Fibroblast of skin of left quadriceps (primary cell): ENCODE data around the gene SURF2.
"Not testable (repeated sequence)": the region's sequence is repeated elsewhere in the genome, so short reads cannot be mapped to it uniquely, and the experiment has no call there.

Experiments
- DNase-seq, 2 experiments: peaks; one replicate each; pipeline ENCODE4 v3.0.0-alpha.2; 2013; ENCODE audit warnings: low read depth in 2 of 2

SURF2 gene

DNA sequence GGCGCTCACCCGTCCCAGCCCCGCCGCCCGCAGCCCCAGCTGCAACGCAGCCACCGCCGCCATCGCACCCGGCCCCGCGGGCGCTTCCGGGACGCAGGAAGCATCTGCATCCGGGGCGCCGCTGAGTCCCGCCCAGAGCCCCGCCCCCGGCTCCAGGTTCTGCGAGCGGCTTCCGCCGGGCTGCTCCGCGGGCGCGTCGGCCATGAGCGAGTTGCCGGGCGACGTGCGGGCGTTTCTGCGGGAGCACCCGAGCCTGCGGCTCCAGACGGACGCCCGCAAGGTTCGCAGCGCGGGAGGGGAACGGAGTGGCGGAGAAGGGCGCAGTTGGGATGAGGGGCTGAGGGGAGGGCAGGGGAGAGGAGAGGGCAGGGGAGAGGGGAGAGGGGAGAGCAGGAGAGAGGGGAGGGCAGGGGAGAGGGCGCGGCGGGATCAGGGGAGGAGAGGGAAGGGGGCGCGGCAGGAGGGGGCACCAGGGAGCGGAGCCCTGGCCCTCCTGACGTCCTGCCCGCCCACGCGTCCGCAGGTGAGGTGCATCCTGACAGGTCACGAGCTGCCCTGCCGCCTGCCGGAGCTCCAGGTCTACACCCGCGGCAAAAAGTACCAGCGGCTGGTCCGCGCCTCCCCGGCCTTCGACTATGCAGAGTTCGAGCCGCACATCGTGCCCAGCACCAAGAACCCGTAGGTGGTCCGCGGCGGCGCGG, at the start of gene SURF2, which contains the start of gene SURF1:
TSS of gene SURF2 (plus strand) at position 160 of the 701 bp plus-strand sequence. CDS start at position 203, 43 bp downstream.
TSS of gene SURF1 (minus strand) at position 97 of the 701 bp plus-strand sequence. CDS start at position 63, 34 bp downstream.
- DNase-seq, result peak in 1 of 2 experiments; percentile 45

DNA sequence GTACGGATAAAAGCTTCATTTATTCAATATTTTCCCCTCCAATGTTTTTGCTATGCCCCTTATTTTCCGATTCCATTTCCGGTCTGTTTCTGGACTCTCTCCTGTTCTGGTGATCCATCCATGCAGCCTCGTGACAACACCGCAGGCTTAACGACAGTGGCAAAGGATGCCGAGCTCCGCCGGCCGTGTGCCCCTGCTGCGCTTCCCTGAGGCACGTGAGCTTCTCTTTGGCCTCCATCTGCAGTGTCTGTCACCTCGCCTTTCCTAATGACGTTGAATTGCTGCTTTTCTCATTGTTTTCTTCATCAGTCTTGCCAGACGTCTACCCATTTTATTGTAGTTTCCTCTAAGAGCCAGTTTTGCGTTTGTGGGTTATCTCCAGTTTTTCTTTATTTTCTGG, 49.0 kb upstream of the SURF2 start:
- no peak for DNase-seq

DNA sequence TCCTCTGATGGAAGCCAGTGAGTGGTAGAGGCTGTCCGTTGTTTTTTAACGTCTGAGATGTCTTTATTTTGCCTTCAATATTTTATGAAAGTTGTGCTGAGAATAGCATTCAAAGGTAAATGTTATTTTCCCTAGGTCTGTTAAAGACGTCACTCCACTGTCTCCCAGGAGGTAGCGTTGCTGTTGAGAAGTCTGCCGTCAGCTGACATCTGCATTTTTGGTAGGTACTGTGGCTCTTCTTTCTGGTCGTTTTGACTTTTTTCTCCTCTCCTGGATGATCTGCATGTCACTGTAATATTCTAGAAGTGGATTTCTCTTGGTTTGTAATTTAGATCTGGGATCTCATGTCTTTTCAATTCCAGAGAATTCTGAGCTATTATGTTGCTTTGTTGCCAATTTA, 46.7 kb upstream of the SURF2 start:
- DNase-seq, result no peak

DNA sequence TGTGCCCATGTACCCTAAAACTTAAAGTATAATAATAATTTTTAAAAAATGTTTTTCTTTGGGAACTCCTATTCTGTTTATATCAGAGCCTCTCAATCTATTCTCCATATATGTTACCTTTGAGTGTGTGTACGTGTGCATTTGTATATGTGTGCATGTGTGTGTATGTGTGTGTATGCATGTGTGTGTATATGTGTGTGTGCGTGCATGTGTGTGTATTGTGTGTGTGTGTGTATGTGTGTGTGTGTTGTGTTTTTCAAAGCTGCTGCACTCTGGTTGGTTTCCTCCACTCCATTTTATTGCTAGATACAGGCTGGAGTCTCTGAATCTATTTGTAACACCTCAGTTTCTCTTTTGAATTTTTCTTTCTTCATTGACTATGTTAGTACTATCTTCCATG, 40.4 kb upstream of the SURF2 start:
- DNase-seq, result no peak

DNA sequence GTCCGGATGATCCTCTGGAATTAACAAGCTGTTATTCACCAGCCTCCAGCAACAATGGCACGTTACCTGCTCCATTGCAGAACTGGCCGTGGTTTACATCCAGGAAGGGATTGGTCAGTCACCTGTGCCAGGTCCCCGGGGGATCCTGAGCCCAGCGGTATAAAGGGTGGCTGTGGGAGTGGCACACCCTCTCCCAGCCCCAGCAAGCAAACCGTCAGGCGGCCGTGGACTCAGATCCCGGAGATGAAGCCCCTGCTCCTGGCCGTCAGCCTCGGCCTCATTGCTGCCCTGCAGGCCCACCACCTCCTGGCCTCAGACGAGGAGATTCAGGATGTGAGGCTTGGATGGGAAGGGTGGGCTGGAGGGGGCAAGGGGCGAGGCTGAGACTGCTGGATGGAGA, 38.8 kb upstream of the SURF2 start:
- not testable (repeated sequence) for DNase-seq

DNA sequence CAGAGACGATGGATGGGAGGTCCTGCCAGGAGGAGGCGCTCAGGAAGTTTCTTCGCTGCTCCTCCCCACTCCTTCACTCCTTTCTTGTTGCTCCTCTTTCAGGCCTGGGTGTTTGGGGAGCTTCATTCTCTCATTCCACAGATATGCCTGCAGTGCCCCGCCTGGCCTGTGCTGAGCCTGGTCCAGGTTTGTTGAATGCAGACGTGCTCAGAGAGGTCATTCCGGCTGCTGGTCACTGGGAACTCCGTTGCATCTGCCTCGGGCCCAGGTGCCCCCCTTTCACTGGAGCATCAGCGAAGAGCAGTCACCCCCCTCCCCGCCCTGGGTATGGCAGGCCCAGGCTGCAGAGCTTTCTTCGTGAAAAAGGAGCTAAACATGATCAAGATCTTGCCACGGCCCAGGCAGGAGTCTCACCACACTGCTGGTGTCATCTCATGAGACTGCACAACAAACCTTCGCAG, 35.9 kb upstream of the SURF2 start:
- DNase-seq, result no peak

DNA sequence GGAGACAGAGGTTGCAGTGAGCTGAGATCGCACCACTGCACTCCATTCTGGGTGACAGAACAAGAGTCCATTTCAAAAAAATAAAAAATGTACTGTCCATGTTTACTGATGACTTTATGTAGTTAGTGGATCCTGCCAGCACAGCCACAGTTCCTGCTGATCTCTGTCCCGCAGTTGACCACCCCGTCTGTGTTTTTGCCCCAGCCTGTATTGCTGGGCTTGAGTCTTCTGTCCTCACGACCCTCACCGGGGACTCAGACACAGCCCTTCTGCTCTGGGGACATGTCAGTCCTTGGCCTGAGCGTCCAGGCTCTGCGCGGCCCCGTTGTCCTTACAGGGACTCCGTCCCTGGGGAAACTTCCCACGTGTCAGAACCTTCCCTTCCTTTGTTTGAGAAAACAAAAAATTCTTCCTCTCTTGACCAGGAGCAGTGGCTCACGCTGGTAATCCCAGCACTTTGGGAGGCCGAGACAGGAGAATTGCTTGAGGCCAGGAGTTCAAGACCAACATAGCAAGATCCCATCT, 34.9 kb upstream of the SURF2 start:
- no peak for DNase-seq

DNA sequence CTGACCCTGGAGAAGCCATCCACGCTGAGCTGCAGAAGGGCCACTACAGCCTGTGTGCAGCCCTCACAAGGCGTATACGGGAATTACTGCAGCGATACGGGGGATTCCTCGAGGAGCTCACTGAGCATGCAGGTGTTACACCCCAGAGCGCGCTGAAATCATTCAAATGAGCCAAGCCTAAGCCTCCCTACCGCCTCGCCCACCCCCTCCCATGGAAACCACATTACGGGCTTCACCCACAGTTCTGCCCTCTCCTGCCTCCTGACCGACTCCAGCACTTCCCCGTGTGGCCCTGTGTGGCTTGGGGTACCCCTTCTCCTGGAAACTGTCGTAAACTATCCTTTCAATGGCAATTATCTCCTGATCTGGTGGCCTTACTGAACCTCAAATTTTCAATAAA, 33.6 kb upstream of the SURF2 start:
- no peak for DNase-seq

DNA sequence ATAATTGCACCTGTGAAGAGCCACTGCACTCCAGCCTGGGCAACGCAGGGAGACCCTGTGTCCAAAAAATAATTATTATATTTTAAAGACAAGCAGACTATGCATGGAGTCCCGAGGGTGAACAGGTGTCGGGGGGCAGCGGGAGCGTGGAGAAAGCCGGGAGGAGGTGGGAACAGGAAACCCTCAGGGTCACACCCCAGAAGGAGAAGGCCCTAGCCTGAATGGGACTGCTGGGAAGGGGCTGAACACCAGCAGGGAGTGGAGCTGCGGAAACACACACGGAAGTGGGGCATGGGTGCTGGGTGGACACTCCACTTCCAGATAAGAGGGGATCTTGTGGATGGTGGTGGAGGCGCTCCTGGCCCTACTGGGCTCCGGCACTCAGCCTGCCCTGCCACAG, 33.1 kb upstream of the SURF2 start:
- no peak for DNase-seq

DNA sequence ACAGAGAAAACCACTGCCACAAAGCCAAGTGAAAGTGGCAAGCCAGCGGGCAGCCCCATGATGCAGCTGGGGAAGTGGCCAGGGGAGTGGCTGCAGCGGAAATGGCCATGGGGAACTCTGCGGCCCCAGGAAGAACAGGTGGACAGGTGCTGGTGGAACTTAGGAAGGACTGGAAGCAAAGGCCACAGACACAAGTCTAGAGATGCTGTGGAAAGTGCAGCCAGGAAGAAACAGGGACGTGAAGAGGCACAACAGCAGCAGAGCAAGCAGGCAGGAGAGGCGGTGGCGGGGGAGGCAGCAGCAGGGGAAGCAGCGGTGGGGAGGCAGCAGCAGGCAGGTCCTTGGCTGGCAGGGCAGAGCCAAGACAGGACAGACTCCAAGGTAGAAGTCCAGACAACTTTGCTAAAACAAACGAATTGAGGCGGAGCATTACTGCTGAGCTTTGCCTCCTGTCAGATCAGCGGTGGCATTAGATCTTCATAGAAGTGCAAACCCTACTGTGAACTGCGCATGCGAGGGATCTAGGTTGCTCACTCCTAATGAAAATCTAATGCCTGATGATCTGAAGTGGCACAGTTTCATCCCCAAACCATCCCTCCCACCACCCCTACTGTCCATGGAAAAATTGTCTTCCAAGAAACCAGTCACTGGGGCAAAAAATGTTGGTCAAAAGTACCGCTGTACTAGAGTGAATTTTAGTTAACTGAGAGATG, 32.2 kb upstream of the SURF2 start:
- no peak for DNase-seq

DNA sequence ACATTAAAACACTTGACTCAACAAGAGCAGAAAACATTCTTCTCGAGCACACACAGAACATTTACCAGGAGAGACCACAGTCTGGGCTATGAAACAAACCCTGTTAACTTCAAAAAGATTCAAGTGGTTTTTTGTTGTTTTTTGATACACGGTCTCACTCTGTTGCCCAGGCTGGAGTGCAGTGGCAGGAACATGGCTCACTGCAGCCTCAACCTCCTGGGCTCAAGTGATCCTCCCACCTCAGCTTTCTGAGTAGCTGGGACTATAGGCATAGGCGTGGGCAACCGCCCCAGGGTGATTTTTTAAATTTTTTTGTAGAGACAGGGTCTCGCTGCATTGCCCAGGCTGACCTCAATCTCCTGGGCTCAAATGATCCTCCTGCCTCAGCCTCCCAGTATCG, 29.3 kb upstream of the SURF2 start:
- not testable (repeated sequence) for DNase-seq

DNA sequence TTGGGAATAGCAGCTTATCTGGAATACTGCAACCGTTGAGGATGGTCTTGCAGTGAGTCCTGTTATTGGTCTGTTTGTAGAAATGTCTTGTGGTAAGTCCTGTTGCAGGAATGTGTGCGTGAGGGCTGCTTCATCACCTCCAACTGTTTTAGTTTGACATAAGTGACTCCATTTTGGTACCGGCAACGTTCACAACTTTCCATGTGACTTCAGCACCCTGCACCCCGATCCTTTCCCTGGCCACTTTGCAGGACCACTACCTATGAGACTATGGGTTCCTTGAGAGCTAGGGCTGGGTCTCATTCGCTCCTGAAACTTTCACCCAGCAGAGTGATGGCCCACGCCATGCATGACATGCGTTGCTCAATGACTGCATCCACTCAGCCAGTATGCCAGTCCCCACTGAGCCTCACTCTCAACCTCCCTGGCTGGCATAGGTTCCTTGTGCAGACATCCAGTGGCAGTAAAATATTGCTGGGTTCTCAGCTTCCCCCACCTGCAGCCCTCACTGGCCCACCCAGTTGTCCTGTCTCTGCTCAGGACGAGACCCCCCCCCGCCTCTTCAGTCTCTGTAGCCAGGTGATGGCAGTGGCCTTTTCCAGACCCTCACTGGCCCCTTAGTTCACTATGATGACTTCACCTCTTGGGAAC, 28.4 kb upstream of the SURF2 start:
- DNase-seq, result no peak

DNA sequence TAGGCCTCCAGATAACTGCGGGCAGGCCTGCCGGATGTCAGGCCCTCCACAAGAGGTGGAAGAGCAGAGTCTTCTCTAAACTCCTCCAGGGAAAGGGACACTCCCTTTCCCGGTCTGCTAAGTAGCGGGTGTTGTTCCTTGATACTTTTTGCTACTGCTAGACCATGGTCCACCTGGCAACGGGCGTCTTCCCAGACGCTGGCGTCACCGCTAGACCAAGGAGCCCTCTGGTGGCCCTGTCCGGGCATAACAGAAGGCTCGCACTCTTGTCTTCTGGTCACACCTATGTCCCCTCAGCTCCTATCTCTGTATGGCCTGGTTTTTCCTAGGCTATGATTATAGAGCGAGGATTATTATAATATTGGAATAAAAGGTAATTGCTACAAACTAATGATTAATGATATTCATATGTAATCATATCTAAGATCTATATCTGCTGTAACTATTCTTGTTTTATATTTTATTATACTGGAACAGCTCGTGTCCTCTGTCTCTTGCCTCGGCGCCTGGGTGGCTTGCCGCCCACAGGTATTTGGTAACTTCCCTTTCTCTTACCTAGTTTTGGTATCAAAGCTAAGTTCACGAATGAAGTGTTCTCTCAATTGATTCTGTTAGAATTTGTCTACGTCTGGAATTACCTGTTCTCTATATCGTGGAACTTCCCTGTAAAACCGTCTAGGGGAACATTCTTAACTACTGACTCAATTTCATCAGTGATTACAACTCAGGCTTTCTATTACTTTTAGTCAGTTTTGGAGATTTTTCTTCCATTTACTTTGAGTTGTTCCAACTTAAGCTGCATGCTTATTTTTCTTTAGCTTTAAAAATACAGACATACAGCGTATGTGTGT, 26.8 kb upstream of the SURF2 start:
- DNase-seq, result not testable (repeated sequence)

DNA sequence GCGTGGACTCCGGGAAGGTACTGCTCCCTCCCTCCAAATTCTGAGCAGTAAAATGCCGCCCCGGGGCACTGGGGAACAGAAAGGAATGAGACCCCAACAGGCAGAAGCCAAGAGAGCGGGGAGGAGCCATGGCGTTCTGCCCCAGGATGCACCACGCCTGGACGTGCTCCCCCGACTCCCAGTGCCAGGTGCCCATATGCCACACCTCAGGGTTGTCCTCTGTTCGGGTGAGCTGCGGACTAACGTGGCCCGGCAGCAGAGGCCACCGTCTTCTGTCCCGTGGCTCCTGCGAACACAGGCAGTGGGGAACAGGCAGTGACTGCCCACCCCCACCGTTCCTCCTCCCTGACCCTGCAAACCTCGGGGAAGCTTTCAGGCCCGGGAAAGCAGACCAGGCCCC, 25.1 kb upstream of the SURF2 start:
- no peak for DNase-seq

DNA sequence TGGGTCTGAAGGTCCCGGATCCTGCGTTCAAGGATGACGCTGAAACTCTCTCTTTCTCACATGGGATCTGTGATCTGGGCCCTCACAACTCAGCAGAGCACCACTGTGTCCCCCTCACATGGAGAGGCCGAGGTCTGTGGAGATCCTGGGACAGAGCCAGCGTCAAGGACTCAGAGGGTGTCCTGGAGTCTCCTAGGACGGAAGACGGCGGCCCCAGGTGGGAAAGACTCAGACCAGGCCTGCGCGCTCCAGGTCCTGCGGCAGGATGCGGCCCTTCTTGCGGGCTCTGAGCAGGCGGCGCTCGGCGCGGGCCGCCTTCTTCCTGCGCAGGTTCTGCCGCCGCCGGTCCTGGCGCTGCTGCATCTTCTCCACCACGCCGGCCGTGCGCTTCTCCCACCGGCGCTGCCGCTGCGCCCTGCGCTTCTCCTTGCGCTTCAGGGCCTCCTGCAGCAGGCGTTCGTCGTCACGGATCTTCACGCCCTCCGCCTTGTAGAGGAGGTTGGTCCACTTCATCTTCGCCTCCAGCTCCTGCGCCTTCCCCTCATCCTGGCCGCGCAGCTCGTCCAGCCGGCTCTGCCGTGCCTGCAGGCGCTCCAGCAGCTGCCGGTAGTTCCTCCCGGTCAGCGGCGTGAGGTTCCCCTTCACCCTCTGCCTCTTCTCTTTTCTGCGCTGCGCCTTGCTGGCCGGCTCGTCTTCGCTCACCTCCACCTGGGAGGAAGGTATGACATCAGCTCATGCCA, 24.5 kb upstream of the SURF2 start:
- no peak for DNase-seq

DNA sequence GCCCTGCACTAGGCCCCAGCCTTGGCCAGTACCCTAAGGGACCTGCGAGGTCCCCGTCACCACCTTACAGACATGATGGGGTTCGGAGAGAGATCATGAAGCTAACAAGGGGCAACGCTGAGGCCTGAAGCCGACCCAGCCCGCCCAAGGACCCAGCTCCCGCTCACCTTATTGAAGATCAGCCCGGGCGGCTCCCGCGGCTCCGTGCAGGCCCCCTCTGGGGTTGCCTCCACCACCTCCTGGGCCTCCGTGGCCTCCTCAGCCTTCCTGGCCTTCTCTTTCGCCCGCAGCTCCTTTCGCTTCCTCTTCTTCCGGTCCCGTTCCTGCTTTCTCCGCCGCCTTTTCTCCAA, 24.0 kb upstream of the SURF2 start:
- no peak for DNase-seq

DNA sequence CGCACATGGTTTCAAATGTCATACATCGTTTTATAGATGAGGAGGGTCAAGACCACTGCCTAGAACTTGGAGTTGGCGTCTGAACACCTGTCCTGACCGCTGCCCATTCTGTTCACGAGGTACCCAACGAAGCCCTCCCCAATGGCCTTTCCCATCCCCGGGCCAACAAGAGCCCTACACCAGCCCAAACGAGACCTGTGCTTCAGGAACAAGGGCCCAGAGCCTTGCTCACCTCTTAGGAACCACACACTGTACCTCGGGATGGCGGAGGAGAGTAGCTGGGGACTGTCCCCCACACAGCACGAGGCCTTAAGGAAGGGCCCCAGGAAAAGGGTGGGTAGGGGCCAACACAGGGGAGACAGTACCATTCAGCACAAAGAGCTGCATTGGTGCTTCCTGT, 23.3 kb upstream of the SURF2 start:
- no peak for DNase-seq

DNA sequence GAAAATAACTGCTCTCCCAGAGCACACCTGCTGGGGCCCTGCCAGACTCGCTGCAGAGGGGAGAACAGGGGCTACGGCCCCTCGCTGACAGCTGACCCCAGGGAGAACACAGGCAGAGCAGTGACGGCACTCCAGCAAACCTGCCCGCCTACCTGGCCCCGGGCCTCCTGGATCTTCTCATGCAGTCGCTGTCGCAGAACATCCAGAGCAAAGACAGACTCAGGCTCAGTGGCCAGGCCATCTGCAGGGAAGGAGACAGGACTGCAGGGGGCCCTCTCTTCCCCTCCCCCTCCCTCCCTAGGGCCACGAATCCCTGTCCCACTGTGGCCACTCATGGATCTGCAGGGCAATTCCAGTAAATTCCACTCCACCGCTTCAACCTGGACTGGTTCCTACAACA, 22.8 kb upstream of the SURF2 start:
- no peak for DNase-seq

DNA sequence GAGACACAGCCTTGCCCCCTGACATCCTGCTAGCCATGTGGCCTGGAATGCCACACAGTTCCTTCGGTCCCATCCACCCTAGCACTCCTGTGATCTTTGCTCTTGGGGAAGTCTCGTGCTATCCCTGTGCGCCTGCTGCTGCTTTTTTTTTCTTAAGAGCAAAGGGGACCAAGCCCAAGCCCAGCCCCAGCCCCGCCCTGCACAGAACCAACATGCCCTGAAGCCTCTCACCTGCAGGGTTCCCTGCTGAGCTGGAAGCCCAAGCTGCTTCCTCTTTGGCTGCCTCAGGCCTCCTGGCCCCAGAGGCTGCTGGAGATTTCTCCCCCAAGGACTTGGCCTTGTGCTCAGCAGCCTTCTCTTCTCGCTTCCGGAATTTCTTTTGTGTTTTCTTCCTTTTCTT, 22.2 kb upstream of the SURF2 start:
- no peak for DNase-seq

DNA sequence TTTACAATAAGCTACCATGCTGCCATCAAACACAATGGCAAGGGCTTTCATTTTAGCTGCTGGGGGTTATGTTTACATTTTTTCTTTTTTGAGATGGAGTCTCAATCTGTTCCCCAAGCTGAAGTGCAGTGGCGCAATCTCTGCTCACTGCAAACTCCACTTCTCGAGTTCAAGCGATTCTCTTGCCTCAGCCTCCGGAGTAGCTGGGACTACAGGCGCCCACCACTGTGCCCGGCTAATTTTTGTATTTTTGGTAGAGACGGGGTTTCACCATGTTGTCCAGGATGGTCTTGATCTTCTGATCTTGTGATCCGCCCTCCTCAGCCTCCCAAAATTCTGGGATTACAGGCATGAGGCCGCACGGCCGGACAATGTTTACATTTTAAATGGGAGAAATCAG, 21.5 kb upstream of the SURF2 start:
- DNase-seq, result not testable (repeated sequence)
